Panc1 (cell line): ENCODE measurements around the gene HRCT1. TPM values are rescaled to one million over a fixed set of nuclear protein-coding genes. Genes with fewer than 3 reads are reported as not detected.

Source experiments
- ATAC-seq: fragments of 200-7000 bp; cut with Tn5 transposase; 2 replicates; pipeline ENCODE4 v1.9.1; 2020; ENCODE audit warnings: mild to moderate bottlenecking, moderate library complexity
- BruUV-seq: library from RNA; stranded (reverse); fragments of 400-500 nt; replicated peaks from 2 replicates; lab custom pipeline; 2021; lab: Mats Ljungman, UMichigan
- CTCF ChIA-PET: fragments of 300-600 bp; sonication (Branson Sonifier 250); formaldehyde crosslinking; loops from one replicate; lab custom pipeline; 2022; ENCODE audit warnings: antibody characterized with exemption; lab: Charles Lee
- POLR2A ChIA-PET: fragments of 300-600 bp; sonication (Branson Sonifier 250); formaldehyde crosslinking; loops from one replicate; lab custom pipeline; 2022; ENCODE audit warnings: antibody characterized with exemption; lab: Charles Lee
- DNase-seq: peaks from one replicate; pipeline ENCODE4 v3.0.0-alpha.2; 2010; ENCODE audit warnings: low read depth, low spot score
- H3K27ac ChIP-seq: 2 replicates; pipeline ENCODE4 v1.5.1; 2011; ENCODE audit warnings: mild to moderate bottlenecking, low read length, inconsistent platforms
- H3K27me3 ChIP-seq: fragments of 200-500 bp; sonication (Bioruptor generic); 2 replicates; pipeline ENCODE4 v1.6.0; 2014; ENCODE audit warnings: low read length, inconsistent platforms; ENCODE audit not compliant: control insufficient read depth, insufficient read depth
- H3K36me3 ChIP-seq: fragments of 200-500 bp; sonication (Bioruptor generic); 2 replicates; pipeline ENCODE4 v1.5.1; 2014; ENCODE audit warnings: inconsistent platforms, mild to moderate bottlenecking, low read length, moderate library complexity; ENCODE audit not compliant: control insufficient read depth, insufficient read depth
- H3K4me1 ChIP-seq: 2 replicates; pipeline ENCODE4 v1.5.1; 2011; ENCODE audit warnings: inconsistent platforms, mild to moderate bottlenecking, low read length, moderate library complexity; ENCODE audit not compliant: control insufficient read depth, insufficient read depth
- H3K4me3 ChIP-seq, 2 experiments: 2 replicates each; pipeline ENCODE4 v1.5.1; 2011 to 2012; ENCODE audit warnings: low read depth in 2 of 2, low read length in 2 of 2, mild to moderate bottlenecking in 2 of 2, inconsistent platforms in 1 of 2, moderate library complexity in 1 of 2
- H3K9me3 ChIP-seq: fragments of 200-500 bp; sonication (Bioruptor generic); 2 replicates; pipeline ENCODE4 v1.5.1; 2014; ENCODE audit warnings: low read depth, mild to moderate bottlenecking, inconsistent platforms, low read length, moderate library complexity; ENCODE audit not compliant: control insufficient read depth, insufficient read depth
- CTCF ChIP-seq: fragments of 450-650 bp; IDR thresholded peaks from 2 replicates; pipeline ENCODE4 v1.5.1; 2017; ENCODE audit warnings: mild to moderate bottlenecking
- POLR2AphosphoS5 ChIP-seq: IDR thresholded peaks from 2 replicates; pipeline ENCODE4 v1.6.1; 2012; ENCODE audit warnings: mild to moderate bottlenecking, low read depth, low read length, moderate library complexity
- REST ChIP-seq, 2 experiments: IDR thresholded peaks; 2 replicates each; pipeline ENCODE4 v1.6.1; 2011 to 2012; ENCODE audit warnings: low read depth in 2 of 2, control low read depth in 1 of 2, low read length in 1 of 2, mild to moderate bottlenecking in 1 of 2, moderate library complexity in 1 of 2; ENCODE audit not compliant: insufficient read depth in 1 of 2
- SIN3A ChIP-seq: IDR thresholded peaks from 2 replicates; pipeline ENCODE4 v1.6.1; 2012; ENCODE audit warnings: low read depth, mild to moderate bottlenecking, low read length, moderate library complexity, borderline replicate concordance; ENCODE audit not compliant: insufficient read depth
- TCF7L2 ChIP-seq: IDR thresholded peaks from 2 replicates; pipeline ENCODE4 v1.6.1; 2011; ENCODE audit warnings: mild to moderate bottlenecking, low read depth, low read length, inconsistent platforms
- in situ Hi-C: cut with HindIII; loops from 2 replicates; pipeline ENCODE4 v1.10.0; 2016; ENCODE audit warnings: low sequenced_read_pairs, low pct_unique_long_range_greater_than_20kb
- intact Hi-C: fragments of 100-400 bp; cut with micrococcal nuclease; formaldehyde crosslinking; loops from one replicate; pipeline ENCODE4 v1.10.0; 2022; ENCODE audit not compliant: unreplicated experiment
- total RNA-seq: library from RNA; stranded (reverse); gene quantifications from one replicate; pipeline ENCODE4 v1.2.1, GENCODE V29; 2021; ENCODE audit not compliant: unreplicated experiment

The HRCT1 gene
- total RNA-seq, 1 experiment from 2014 or later: not detected

GRCh38 chr9:35937227-35937626 is 31.2 kb downstream of the HRCT1 start:
- Histone ChIP-seq H3K4me1 (no peaks in the 10 kb centered on the region), H3K9me3 (no peaks in the 10 kb centered on the region), H3K27ac (no peak overlapping the region), H3K4me3 (no peak overlapping the region), H3K36me3 (no peaks in the 10 kb centered on the region), H3K27me3 (no peaks in the 10 kb centered on the region)
- no peak for TF ChIP-seq TCF7L2
- no peak for TF ChIP-seq CTCF
- TF ChIP-seq SIN3A: no peak
- TF ChIP-seq REST (IDR thresholded peaks at IDR 0.05; ENCODE audit: insufficient read depth in 1 of 2, low read depth in 2 of 2, low read length in 1 of 2): no peak
- TF ChIP-seq POLR2AphosphoS5: no peak
- ATAC-seq (no peak), DNase-seq (no peak)
- in situ Hi-C loops: no loop called here
- intact Hi-C loops: no loop called here
- CTCF ChIA-PET: interaction anchor here (0.6 kb wide), 1 partner anchor 1252 kb away, joined by 3 read pairs; no protein-coding TSS in a partner anchor
- POLR2A ChIA-PET: no interaction called here
- BruUV-seq: no TSS peak

- no peak for DNase-seq
- no peaks in the 10 kb centered on the region for H3K4me1 ChIP-seq
- TF ChIP-seq REST (IDR thresholded peaks at IDR 0.05; ENCODE audit: insufficient read depth in 1 of 2, low read depth in 2 of 2, low read length in 1 of 2) (no peak), CTCF (no peak), TCF7L2 (no peak), POLR2AphosphoS5 (no peak), SIN3A (no peak)
- H3K27ac ChIP-seq: no peak overlapping the region
- BruUV-seq: no TSS peak
- H3K9me3 ChIP-seq: no peaks in the 10 kb centered on the region
- H3K27me3 ChIP-seq: no peaks in the 10 kb centered on the region
- POLR2A ChIA-PET: no interaction called here
- CTCF ChIA-PET: no interaction called here
- no peaks in the 10 kb centered on the region for H3K36me3 ChIP-seq
- no peak overlapping the region for H3K4me3 ChIP-seq
- in situ Hi-C loops: no loop called here
- no peak for ATAC-seq
- intact Hi-C loops: no loop called here
Observed at GRCh38 chr9:35938474-35939356, 32.7 kb downstream of the HRCT1 start.
